Peyer's patch (tissue), 4 donors: ENCODE measurements around the gene SRPK3. TPM values are rescaled to one million over a fixed set of nuclear protein-coding genes. Genes with fewer than 3 reads are reported as not detected.
A peak's percentile ranks its signal among the peaks of the same experiment; 100 is the strongest.
"Not testable (repeated sequence)": the region's sequence is repeated elsewhere in the genome, so short reads cannot be mapped to it uniquely, and the experiment has no call there.

Experiments
- DNase-seq, 3 donors: peaks; one replicate each; pipeline ENCODE4 v3.0.0-alpha.2; 2017 to 2019
- H3K27ac ChIP-seq, 4 donors: fragments of 200-600 bp; sonication (generic); one replicate each; pipeline ENCODE4 v1.5.1; 2016 to 2019
- H3K27me3 ChIP-seq, 2 donors: fragments of 200-600 bp; sonication (generic); one replicate each; pipeline ENCODE4 v1.5.1; 2019
- H3K36me3 ChIP-seq, 3 donors: fragments of 200-600 bp; sonication (generic); one replicate each; pipeline ENCODE4 v1.5.1; 2016 to 2019
- H3K4me1 ChIP-seq, 4 donors: fragments of 200-600 bp; sonication (generic); one replicate each; pipeline ENCODE4 v1.5.1; 2016 to 2019
- H3K4me3 ChIP-seq, 4 donors: fragments of 200-600 bp; sonication (generic); 1 replicate in 3 of 4; 2 replicates in 1 of 4; pipeline ENCODE4 v1.5.1; 2016 to 2019; ENCODE audit warnings: mild to moderate bottlenecking in 1 of 4
- H3K9me3 ChIP-seq, 4 donors: fragments of 200-600 bp; sonication (generic); one replicate each; pipeline ENCODE4 v1.5.1; 2016 to 2019; ENCODE audit warnings: mild to moderate bottlenecking in 1 of 4
- POLR2A ChIP-seq, 2 donors: fragments of 450-650 bp; IDR thresholded peaks; one replicate each; pipeline ENCODE4 v1.5.1; 2017; ENCODE audit warnings: antibody characterized with exemption in 2 of 2, mild to moderate bottlenecking in 2 of 2, moderate library complexity in 2 of 2
- total RNA-seq, 4 donors: library from RNA; depleted of rRNA; stranded (reverse); fragments of >200 nt; gene quantifications; one replicate each; pipeline ENCODE4 v1.1.0, GENCODE V29; 2016
- TF ChIP-seq, protein P1 (sequence below), 6 experiments: fragments of 450-650 bp in 4 of 6; fragments of 200-600 bp in 2 of 6; sonication (generic) in 1 of 6; IDR thresholded peaks; one replicate each; pipeline ENCODE4 v1.5.1; 2017 to 2019; ENCODE audit warnings: antibody characterized with exemption in 6 of 6, mild to moderate bottlenecking in 3 of 6, moderate library complexity in 1 of 6

Gene SRPK3
- total RNA-seq, 4 donors from 2014 or later = 1.7 TPM; not detected in 3

DNA sequence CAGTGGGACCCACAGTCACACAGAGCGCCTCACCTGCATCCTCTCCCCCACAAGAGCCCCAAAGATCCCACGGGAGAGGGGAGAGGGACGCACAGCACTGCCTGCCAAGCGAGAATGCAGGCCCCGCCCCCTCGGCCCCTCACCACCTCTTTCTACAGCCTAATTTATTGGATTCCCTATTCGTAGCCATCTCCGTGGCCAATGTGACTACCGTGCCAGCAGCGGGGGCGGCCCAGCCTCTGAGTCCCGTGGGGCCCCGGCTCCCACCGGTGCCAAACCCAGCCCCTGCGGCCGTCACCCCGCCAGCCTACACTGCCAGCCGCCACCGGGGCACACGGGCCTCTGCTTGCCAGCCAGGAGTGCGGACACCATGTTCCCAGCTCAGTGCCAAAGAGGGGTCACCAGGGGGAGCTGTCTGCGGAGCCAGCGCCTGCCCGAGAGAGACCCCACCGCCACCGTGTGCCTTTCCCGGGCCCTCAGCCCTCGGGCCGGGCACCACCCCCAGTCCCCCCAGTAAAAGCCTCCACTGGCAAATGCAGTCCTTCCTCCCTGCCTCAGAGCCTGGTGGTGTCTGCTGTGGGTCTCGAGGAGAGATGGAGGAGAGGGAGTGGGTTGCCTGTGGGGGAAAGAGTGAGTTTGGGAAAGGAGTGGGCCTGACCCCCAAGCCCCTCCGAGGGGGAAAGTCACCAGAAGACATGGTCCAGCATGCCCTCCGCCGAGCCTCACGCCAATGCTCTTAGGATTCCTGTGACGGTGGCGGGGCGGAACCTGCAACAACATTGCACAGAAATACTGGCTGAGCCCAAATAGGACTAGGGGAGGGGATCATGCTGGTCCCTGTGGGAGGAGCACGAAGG lies 36.4 kb upstream of the SRPK3 start:
- Histone ChIP-seq H3K9me3 (no peaks in the 10 kb centered on the region), H3K4me1 (peaks cover 0 to 20% (median 0%) of the 10 kb centered on the region in 4 donors), H3K27me3 (no peaks in the 10 kb centered on the region), H3K27ac (peak overlapping the region in 2 of 4 donors; percentile 67 to 82), H3K4me3 (peak overlapping the region in 2 of 4 donors; percentile 22 to 34), H3K36me3 (no peaks in the 10 kb centered on the region)
- peak in 1 of 3 donors; percentile 50 for DNase-seq
- TF ChIP-seq, protein P1, sequence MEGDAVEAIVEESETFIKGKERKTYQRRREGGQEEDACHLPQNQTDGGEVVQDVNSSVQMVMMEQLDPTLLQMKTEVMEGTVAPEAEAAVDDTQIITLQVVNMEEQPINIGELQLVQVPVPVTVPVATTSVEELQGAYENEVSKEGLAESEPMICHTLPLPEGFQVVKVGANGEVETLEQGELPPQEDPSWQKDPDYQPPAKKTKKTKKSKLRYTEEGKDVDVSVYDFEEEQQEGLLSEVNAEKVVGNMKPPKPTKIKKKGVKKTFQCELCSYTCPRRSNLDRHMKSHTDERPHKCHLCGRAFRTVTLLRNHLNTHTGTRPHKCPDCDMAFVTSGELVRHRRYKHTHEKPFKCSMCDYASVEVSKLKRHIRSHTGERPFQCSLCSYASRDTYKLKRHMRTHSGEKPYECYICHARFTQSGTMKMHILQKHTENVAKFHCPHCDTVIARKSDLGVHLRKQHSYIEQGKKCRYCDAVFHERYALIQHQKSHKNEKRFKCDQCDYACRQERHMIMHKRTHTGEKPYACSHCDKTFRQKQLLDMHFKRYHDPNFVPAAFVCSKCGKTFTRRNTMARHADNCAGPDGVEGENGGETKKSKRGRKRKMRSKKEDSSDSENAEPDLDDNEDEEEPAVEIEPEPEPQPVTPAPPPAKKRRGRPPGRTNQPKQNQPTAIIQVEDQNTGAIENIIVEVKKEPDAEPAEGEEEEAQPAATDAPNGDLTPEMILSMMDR (IDR thresholded peaks at IDR 0.05) = peak in 2 of 6 experiments; percentile 5 to 11
- no peak for TF ChIP-seq POLR2A (IDR thresholded peaks at IDR 0.05)

DNA sequence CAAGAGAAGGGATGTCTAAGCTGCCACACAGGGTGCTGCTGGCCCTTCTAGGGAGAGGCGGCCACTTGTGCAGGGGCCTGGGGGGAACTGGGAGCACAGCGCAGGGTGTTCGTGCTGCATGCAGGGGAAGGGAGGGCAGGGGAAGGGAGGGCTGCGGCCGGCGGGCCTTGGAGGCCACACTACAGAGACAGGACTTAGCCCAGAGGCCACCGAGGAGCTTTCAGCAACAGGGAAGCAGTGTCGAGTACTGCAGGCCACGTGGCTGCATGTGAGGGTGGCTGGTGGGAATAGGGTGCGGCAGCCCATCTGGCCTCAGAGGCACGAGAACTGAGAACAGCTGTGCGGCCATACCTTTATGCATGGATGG lies 35.8 kb upstream of the SRPK3 start:
- not testable (repeated sequence) for H3K27ac ChIP-seq, H3K36me3 ChIP-seq, H3K9me3 ChIP-seq, H3K27me3 ChIP-seq, H3K4me3 ChIP-seq
- H3K4me1 ChIP-seq = peaks cover 0 to 17% (median 0%) of the 10 kb centered on the region in 4 donors
- peak; percentile 29 to 48 (median 35) for DNase-seq

DNA sequence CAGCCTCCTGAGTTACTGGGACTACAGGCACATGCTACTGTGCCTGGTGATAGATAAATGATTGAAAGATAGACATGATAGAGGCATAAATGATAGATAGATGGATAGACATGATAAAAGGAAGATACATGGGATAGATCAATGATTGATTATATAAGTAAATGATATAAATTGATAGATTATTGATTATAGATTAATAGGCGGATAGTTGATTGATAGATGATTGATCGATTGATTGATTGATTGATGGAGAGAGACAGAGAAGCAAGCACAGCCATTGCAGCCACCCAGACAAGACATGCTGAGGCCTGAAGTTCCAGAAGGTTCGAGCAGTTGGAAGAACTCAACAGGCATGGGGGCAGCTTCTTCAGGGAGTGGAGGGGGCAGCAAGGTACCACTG lies 34.5 kb upstream of the SRPK3 start:
- H3K4me1 ChIP-seq = peaks cover 0 to 13% (median 0%) of the 10 kb centered on the region in 4 donors
- no peak for DNase-seq
- no peaks in the 10 kb centered on the region for H3K36me3 ChIP-seq
- H3K27me3 ChIP-seq = no peaks in the 10 kb centered on the region
- no peak overlapping the region for H3K4me3 ChIP-seq
- H3K9me3 ChIP-seq = no peaks in the 10 kb centered on the region
- no peak overlapping the region for H3K27ac ChIP-seq
- no peak for TF ChIP-seq POLR2A (IDR thresholded peaks at IDR 0.05)
- TF ChIP-seq, protein P1 (IDR thresholded peaks at IDR 0.05) = no peak

DNA sequence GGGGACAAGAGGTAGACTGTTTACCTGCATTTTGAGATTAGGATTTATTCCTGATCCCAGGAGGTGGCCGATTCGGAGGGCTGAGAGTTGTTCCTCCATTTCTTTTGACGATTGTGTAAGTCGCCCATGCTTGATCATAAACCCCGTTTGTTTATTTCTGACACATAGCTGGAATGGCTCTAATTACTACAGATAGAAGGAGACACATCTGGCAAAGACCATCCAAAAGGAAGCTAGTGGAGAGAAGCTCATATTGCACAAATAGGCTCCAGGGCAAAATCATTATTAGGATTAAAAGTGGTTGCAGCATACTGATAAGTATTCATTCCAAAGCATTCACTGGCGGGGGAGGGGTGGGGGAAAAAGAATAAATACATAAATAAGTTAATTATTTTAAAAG lies 33.9 kb upstream of the SRPK3 start:
- H3K9me3 ChIP-seq, H3K27ac ChIP-seq, H3K4me3 ChIP-seq, DNase-seq, H3K36me3 ChIP-seq, H3K27me3 ChIP-seq: not testable (repeated sequence)
- H3K4me1 ChIP-seq = peaks cover 0 to 13% (median 0%) of the 10 kb centered on the region in 4 donors

DNA sequence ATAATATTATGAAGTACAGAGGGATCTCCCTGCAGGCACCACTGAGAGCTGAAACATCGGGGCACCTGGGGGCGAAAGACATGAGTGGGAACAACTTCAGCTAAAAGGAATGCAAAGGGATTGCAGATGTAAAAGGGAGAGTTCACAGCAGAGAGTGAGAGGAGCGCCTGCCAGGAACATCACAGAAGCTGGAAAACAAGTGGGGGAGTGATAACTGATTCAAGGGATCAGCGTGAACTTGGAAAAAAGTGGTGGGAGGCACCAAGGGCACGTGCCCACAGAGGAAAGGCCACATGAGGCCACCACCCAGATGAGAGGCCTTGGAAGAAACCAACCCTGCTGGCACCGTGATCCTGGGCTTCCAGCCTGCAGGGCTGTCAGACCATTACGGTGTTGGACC lies 31.8 kb upstream of the SRPK3 start:
- not testable (repeated sequence) for H3K9me3 ChIP-seq, H3K36me3 ChIP-seq, H3K4me1 ChIP-seq, H3K27me3 ChIP-seq, DNase-seq, H3K4me3 ChIP-seq, H3K27ac ChIP-seq

DNA sequence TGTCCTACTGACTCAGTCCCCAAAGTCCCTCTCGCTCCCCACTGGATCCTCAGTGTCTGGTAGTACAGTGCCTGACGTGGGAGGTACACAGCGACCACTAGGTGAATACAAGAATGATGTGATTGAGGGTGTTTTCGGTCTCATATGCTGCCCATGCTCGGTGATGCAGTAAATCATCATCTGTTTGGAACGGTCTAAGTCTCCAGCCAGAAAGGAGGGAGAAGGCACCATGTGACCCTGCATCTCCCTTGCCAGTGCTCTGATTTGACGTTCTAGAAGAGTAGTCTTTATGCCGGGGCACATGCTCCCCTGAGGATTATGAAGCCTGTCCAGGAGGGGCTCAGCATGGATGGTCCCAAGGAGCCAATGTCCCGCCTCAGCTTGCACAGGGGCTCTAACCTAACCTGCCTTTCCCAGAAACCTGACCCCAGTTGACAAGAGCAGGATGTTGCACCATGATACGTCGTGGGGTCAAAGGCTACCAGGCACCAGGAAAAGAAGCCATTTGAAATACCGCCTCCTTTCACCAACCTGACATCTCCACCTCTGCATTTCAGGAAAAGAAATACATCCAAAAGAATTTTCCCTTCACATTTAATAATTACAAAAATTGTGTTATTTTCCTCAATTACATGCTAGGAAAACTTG lies 30.6 kb upstream of the SRPK3 start:
- H3K36me3 ChIP-seq = no peaks in the 10 kb centered on the region
- H3K9me3 ChIP-seq = no peaks in the 10 kb centered on the region
- no peak for TF ChIP-seq POLR2A (IDR thresholded peaks at IDR 0.05)
- TF ChIP-seq, protein P1 (IDR thresholded peaks at IDR 0.05) = no peak
- no peak for DNase-seq
- no peak overlapping the region for H3K27ac ChIP-seq
- H3K27me3 ChIP-seq = no peaks in the 10 kb centered on the region
- H3K4me1 ChIP-seq = no peaks in the 10 kb centered on the region
- no peak overlapping the region for H3K4me3 ChIP-seq

DNA sequence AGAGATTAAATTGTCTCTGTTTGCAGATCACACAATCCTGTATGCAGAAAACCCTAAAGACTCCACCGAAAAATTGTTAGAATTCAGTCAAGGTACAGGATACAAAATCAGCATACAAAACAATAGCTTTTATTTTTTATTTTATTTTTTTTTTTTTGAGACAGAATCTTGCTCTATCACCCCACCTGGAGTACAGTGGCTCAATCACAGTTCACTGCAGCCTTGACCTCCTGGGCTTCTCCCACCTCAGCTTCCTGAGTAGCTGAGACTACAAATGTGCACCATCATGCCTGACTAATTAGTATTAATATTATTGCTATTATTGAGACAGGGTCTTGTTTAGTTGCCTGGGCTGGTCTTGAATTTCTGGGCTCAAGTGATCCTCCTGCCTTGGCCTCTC lies 25.7 kb upstream of the SRPK3 start:
- H3K4me1 ChIP-seq = no peaks in the 10 kb centered on the region
- no peak overlapping the region for H3K27ac ChIP-seq
- H3K36me3 ChIP-seq = no peaks in the 10 kb centered on the region
- no peak overlapping the region for H3K4me3 ChIP-seq
- DNase-seq = no peak
- no peaks in the 10 kb centered on the region for H3K9me3 ChIP-seq
- TF ChIP-seq, protein P1 (IDR thresholded peaks at IDR 0.05) = no peak
- no peak for TF ChIP-seq POLR2A (IDR thresholded peaks at IDR 0.05)
- no peaks in the 10 kb centered on the region for H3K27me3 ChIP-seq
